DOHH2 (cell line): ENCODE measurements around the gene UCP3.

Experiments used
- EZH2phosphoT487 ChIP-seq: fragments of 200-600 bp; sonication (generic); IDR thresholded peaks from 2 replicates; pipeline ENCODE4 v1.6.1; 2017; ENCODE audit warnings: borderline replicate concordance, mild to moderate bottlenecking, antibody characterized with exemption, low read length, moderate library complexity, mixed read lengths
- TF ChIP-seq, protein P1 (sequence below): fragments of 200-600 bp; sonication (generic); IDR thresholded peaks from one replicate; pipeline ENCODE4 v1.5.1; 2014; ENCODE audit warnings: antibody characterized with exemption, mild to moderate bottlenecking, low read depth, low read length; ENCODE audit not compliant: poor library complexity, severe bottlenecking

- TF ChIP-seq, protein P1, sequence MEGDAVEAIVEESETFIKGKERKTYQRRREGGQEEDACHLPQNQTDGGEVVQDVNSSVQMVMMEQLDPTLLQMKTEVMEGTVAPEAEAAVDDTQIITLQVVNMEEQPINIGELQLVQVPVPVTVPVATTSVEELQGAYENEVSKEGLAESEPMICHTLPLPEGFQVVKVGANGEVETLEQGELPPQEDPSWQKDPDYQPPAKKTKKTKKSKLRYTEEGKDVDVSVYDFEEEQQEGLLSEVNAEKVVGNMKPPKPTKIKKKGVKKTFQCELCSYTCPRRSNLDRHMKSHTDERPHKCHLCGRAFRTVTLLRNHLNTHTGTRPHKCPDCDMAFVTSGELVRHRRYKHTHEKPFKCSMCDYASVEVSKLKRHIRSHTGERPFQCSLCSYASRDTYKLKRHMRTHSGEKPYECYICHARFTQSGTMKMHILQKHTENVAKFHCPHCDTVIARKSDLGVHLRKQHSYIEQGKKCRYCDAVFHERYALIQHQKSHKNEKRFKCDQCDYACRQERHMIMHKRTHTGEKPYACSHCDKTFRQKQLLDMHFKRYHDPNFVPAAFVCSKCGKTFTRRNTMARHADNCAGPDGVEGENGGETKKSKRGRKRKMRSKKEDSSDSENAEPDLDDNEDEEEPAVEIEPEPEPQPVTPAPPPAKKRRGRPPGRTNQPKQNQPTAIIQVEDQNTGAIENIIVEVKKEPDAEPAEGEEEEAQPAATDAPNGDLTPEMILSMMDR: no peak
- no peak for TF ChIP-seq EZH2phosphoT487
Observed at GRCh38 chr11:73972620-73973449, 36.0 kb downstream of the UCP3 start.
